IMR-90 (cell line): Measurements from ENCODE around the gene RAD23B. TPM values are rescaled to one million over a fixed set of nuclear protein-coding genes. Genes with fewer than 3 reads are reported as not detected.

Source experiments
- ATAC-seq: fragments of 200-7000 bp; cut with Tn5 transposase; 2 replicates; pipeline ENCODE4 v1.9.1; 2020; ENCODE audit warnings: low read depth, mild to moderate bottlenecking, moderate library complexity
- BruUV-seq: library from RNA; stranded (reverse); fragments of 400-500 nt; replicated peaks from 2 replicates; lab custom pipeline; 2021; lab: Mats Ljungman, UMichigan
- CTCF ChIA-PET: fragments of 300-600 bp; formaldehyde crosslinking; extraction: SDS; loops from one replicate; lab custom pipeline; 2021; ENCODE audit warnings: antibody characterized with exemption; lab: Yijun Ruan, JAX
- POLR2A ChIA-PET: fragments of 300-600 bp; sonication (Branson Sonifier 250); formaldehyde crosslinking; loops from one replicate; lab custom pipeline; 2022; ENCODE audit warnings: antibody characterized with exemption; ENCODE audit not compliant: unreplicated experiment; lab: Charles Lee
- DNase-seq: peaks from one replicate; pipeline ENCODE4 v3.0.0; 2013
- H2AFZ ChIP-seq: replicated peaks from 2 replicates; pipeline ENCODE3; 2013; ENCODE audit warnings: low read length, mild to moderate bottlenecking; ENCODE audit not compliant: poor library complexity
- H2AK5ac ChIP-seq: 2 replicates; pipeline ENCODE4 v1.6.1; 2013; ENCODE audit warnings: low read depth, low read length, inconsistent platforms
- H2AK9ac ChIP-seq: replicated peaks from 2 replicates; pipeline ENCODE3; 2013; ENCODE audit warnings: mild to moderate bottlenecking, low read depth, low read length, moderate library complexity; ENCODE audit not compliant: poor library complexity
- H2BK120ac ChIP-seq: 2 replicates; pipeline ENCODE4 v1.6.1; 2013; ENCODE audit warnings: low read depth, low read length, inconsistent platforms
- H2BK15ac ChIP-seq: 3 replicates; pipeline ENCODE4 v1.6.1; 2013; ENCODE audit warnings: low read depth, low read length, inconsistent platforms
- H2BK20ac ChIP-seq: 2 replicates; pipeline ENCODE4 v1.6.1; 2013; ENCODE audit warnings: low read depth, mild to moderate bottlenecking, inconsistent platforms, low read length, moderate library complexity
- H2BK5ac ChIP-seq: 2 replicates; pipeline ENCODE4 v1.6.1; 2013; ENCODE audit warnings: mild to moderate bottlenecking, low read depth, low read length, inconsistent platforms; ENCODE audit not compliant: poor library complexity, severe bottlenecking
- H3K14ac ChIP-seq: replicated peaks from 2 replicates; pipeline ENCODE4 v1.6.1; 2013; ENCODE audit warnings: low read depth, low read length, inconsistent platforms
- H3K18ac ChIP-seq: 2 replicates; pipeline ENCODE4 v1.6.1; 2013; ENCODE audit warnings: low read depth, low read length, control low read depth
- H3K23ac ChIP-seq: 2 replicates; pipeline ENCODE4 v1.6.1; 2013; ENCODE audit warnings: low read depth, low read length, inconsistent platforms
- H3K27ac ChIP-seq: 2 replicates; pipeline ENCODE4 v1.5.1; 2013; ENCODE audit warnings: mild to moderate bottlenecking, control low read depth, low read length; ENCODE audit not compliant: insufficient read depth
- H3K27me3 ChIP-seq: 2 replicates; pipeline ENCODE4 v1.6.1; 2013; ENCODE audit warnings: low read length; ENCODE audit not compliant: control insufficient read depth, insufficient read depth
- H3K36me3 ChIP-seq: 2 replicates; pipeline ENCODE4 v1.6.1; 2013; ENCODE audit warnings: low read length, mixed read lengths; ENCODE audit not compliant: control insufficient read depth, insufficient read depth
- H3K4ac ChIP-seq: 2 replicates; pipeline ENCODE4 v1.6.1; 2013; ENCODE audit warnings: low read depth, low read length, inconsistent platforms
- H3K4me1 ChIP-seq: 2 replicates; pipeline ENCODE4 v1.6.1; 2013; ENCODE audit warnings: low read length, mixed read lengths; ENCODE audit not compliant: control insufficient read depth, insufficient read depth
- H3K4me2 ChIP-seq: 2 replicates; pipeline ENCODE4 v1.6.1; 2013; ENCODE audit warnings: low read depth, mild to moderate bottlenecking, control low read depth, low read length, moderate library complexity
- H3K4me3 ChIP-seq: 2 replicates; pipeline ENCODE4 v1.5.1; 2013; ENCODE audit warnings: low read depth, mild to moderate bottlenecking, control low read depth, low read length, moderate library complexity; ENCODE audit not compliant: insufficient read depth
- H3K56ac ChIP-seq: 2 replicates; pipeline ENCODE4 v1.6.1; 2013; ENCODE audit warnings: low read length, inconsistent platforms; ENCODE audit not compliant: insufficient read depth; ENCODE audit errors: extremely low read depth
- H3K79me1 ChIP-seq, 2 experiments: 2 replicates each; pipeline ENCODE4 v1.6.1; 2013; ENCODE audit warnings: low read length in 2 of 2, inconsistent platforms in 1 of 2, low read depth in 1 of 2
- H3K9ac ChIP-seq: 2 replicates; pipeline ENCODE4 v1.6.1; 2013; ENCODE audit warnings: low read depth, low read length, control low read depth
- H3K9me1 ChIP-seq: 2 replicates; pipeline ENCODE4 v1.6.1; 2013; ENCODE audit warnings: low read length, inconsistent platforms; ENCODE audit not compliant: insufficient read depth
- H3K9me3 ChIP-seq: 2 replicates; pipeline ENCODE4 v1.6.1; 2013; ENCODE audit warnings: low read length; ENCODE audit not compliant: control insufficient read depth, insufficient read depth
- H4K20me1 ChIP-seq: 2 replicates; pipeline ENCODE4 v1.6.1; 2013; ENCODE audit warnings: low read length, inconsistent platforms; ENCODE audit not compliant: insufficient read depth
- H4K5ac ChIP-seq: 2 replicates; pipeline ENCODE4 v1.6.1; 2013; ENCODE audit warnings: mild to moderate bottlenecking, low read depth, low read length, control low read depth
- H4K8ac ChIP-seq, 2 experiments: 2 replicates each; pipeline ENCODE4 v1.6.1; 2013; ENCODE audit warnings: low read depth in 2 of 2, low read length in 2 of 2, control low read depth in 1 of 2, inconsistent platforms in 1 of 2
- H4K91ac ChIP-seq: 2 replicates; pipeline ENCODE4 v1.6.1; 2013; ENCODE audit warnings: low read depth, low read length, inconsistent platforms; ENCODE audit not compliant: insufficient read depth
- CEBPB ChIP-seq: IDR thresholded peaks from 2 replicates; pipeline ENCODE4 v1.6.1; 2012; ENCODE audit warnings: low read depth, low read length, improper control_type of control experiment
- CHD1 ChIP-seq: IDR thresholded peaks from 2 replicates; pipeline ENCODE4 v1.6.1; 2012; ENCODE audit warnings: low read depth, low read length, improper control_type of control experiment
- ELK1 ChIP-seq: fragments of 150-350 bp; IDR thresholded peaks from 2 replicates; pipeline ENCODE4 v1.6.1; 2016; ENCODE audit warnings: low read depth, mild to moderate bottlenecking, low read length, moderate library complexity, borderline replicate concordance
- FOS ChIP-seq: fragments of 150-350 bp; IDR thresholded peaks from 2 replicates; pipeline ENCODE4 v1.6.1; 2016; ENCODE audit warnings: low read depth, low read length
- MAFK ChIP-seq: IDR thresholded peaks from 2 replicates; pipeline ENCODE4 v1.6.1; 2012; ENCODE audit warnings: low read depth, low read length, improper control_type of control experiment
- MXI1 ChIP-seq: IDR thresholded peaks from 2 replicates; pipeline ENCODE4 v1.6.1; 2012; ENCODE audit warnings: low read depth, mild to moderate bottlenecking, low read length, moderate library complexity, borderline replicate concordance
- POLR2A ChIP-seq: IDR thresholded peaks from 2 replicates; pipeline ENCODE4 v1.6.1; 2012; ENCODE audit warnings: mild to moderate bottlenecking, low read depth, low read length
- RCOR1 ChIP-seq: IDR thresholded peaks from 2 replicates; pipeline ENCODE4 v1.6.1; 2012; ENCODE audit warnings: mild to moderate bottlenecking, low read length, improper control_type of control experiment; ENCODE audit not compliant: insufficient replicate concordance
- SMC3 ChIP-seq: fragments of 150-350 bp; IDR thresholded peaks from 2 replicates; pipeline ENCODE4 v1.6.1; 2016; ENCODE audit warnings: low read depth, mild to moderate bottlenecking, antibody characterized with exemption, low read length, moderate library complexity
- USF2 ChIP-seq: fragments of 150-350 bp; IDR thresholded peaks from 2 replicates; pipeline ENCODE4 v1.6.1; 2017; ENCODE audit warnings: mild to moderate bottlenecking, antibody characterized with exemption, low read length, low read depth
- WGBS, 2 experiments: methylation state at CpG; one replicate each; pipeline versions ENCODE4 v1.1.5 to v1.1.7; 2013; ENCODE audit warnings: missing lambda C conversion rate in 2 of 2; ENCODE audit not compliant: insufficient read length in 1 of 2; ENCODE audit errors: extremely low coverage in 2 of 2; 5-methylcytosine and 5-hydroxymethylcytosine counted together
- dilution Hi-C: fragments of 300-500 bp; cut with HindIII; formaldehyde crosslinking; loops from one replicate; pipeline ENCODE4 v1.14.3; 2018; ENCODE audit warnings: low sequenced_read_pairs; ENCODE audit not compliant: unreplicated experiment
- in situ Hi-C: fragments of 300-500 bp; cut with MboI; formaldehyde crosslinking; loops from 3 replicates; pipeline ENCODE4 v1.14.3; 2019; ENCODE audit warnings: low sequenced_read_pairs, inconsistent platforms, mixed read lengths
- intact Hi-C: fragments of 100-400 bp; cut with micrococcal nuclease; formaldehyde crosslinking; loops from 2 replicates; pipeline ENCODE4 v1.10.0; 2022
- polyA plus RNA-seq, 3 experiments: library from polyadenylated mRNA; depleted of rRNA; stranded (reverse); fragments of >200 nt; gene quantifications; 2 replicates each; pipeline ENCODE4 v1.2.3, GENCODE V29; 2012; ENCODE audit warnings: low replicate concordance in 1 of 3
- total RNA-seq: library from RNA; depleted of rRNA; stranded (reverse); fragments of >200 nt; gene quantifications from 2 replicates; pipeline ENCODE4 v1.2.3, GENCODE V29; 2012

RAD23B gene
- total and polyA plus RNA-seq, 2 of the 4 experiments (the other 2 are of a cell fraction): 126 to 148 TPM

DNA sequence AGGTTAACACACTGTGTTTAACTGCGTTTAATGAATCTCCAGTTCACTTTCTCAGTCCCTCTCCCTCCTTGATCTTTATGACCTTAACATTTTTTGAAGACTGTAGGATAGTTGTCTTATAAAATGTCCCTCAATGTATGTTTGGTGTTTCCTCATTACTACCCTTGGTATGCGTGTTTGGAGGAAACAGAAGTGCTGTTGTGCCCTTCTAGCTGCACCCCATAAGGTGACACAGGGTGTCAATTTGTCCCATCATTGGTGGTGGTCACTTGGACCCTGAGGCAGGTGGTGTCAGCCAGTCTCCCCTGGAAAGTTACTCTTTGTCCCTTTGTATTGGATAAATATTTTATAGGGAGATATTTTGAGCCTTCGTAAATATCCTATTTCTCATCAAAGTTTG lies 52.3 kb downstream of the RAD23B start:
- no peak for TF ChIP-seq MAFK
- no peak for TF ChIP-seq FOS
- no peak for TF ChIP-seq USF2
- TF ChIP-seq POLR2A: no peak
- no peak for TF ChIP-seq ELK1
- no peak for TF ChIP-seq RCOR1
- no peak for TF ChIP-seq CEBPB
- no peak for TF ChIP-seq SMC3
- TF ChIP-seq CHD1: no peak
- TF ChIP-seq MXI1: no peak
- DNase-seq (no peak), ATAC-seq (no peak)
- no peak overlapping the region for H4K8ac ChIP-seq
- H4K5ac ChIP-seq: no peak overlapping the region
- no peak overlapping the region for H3K4me2 ChIP-seq
- peaks cover 44% of the 10 kb centered on the region for H3K36me3 ChIP-seq
- H3K23ac ChIP-seq: 0 out of 2 replicates have a peak overlapping the region, but pooled peaks have one; percentile 38
- H3K9ac ChIP-seq: no peak overlapping the region
- H3K4ac ChIP-seq: no peak overlapping the region
- no TSS peak for BruUV-seq
- no peak overlapping the region for H3K4me3 ChIP-seq
- ChIA-PET POLR2A (no interaction called here), CTCF (no interaction called here)
- peaks cover 20% of the 10 kb centered on the region; the same call in 1 of the 2 replicates for H4K20me1 ChIP-seq
- no peak overlapping the region for H2AK5ac ChIP-seq
- peaks cover 8 to 56% of the 10 kb centered on the region in 2 experiments for H3K79me1 ChIP-seq
- H3K56ac ChIP-seq: no peak overlapping the region
- H3K27ac ChIP-seq: no peak overlapping the region
- H3K27me3 ChIP-seq: no peaks in the 10 kb centered on the region
- H2BK5ac ChIP-seq: no peak overlapping the region
- in situ Hi-C loops (no loop called here), intact Hi-C loops (no loop called here), dilution Hi-C loops (no loop called here)
- no peak overlapping the region for H4K91ac ChIP-seq
- no CpG with 5 or more reads among the region's 3 CpGs for WGBS, 2 experiments
- H3K9me3 ChIP-seq: no peaks in the 10 kb centered on the region
- H2AFZ ChIP-seq: no peak overlapping the region
- no peak overlapping the region for H2BK15ac ChIP-seq
- H3K14ac ChIP-seq: no peak overlapping the region
- no peak overlapping the region for H2AK9ac ChIP-seq
- no peak overlapping the region for H2BK120ac ChIP-seq
- peaks cover 11% of the 10 kb centered on the region; the same call in 1 of the 2 replicates for H3K9me1 ChIP-seq
- H3K4me1 ChIP-seq: peaks cover 3% of the 10 kb centered on the region; the same call in 1 of the 2 replicates
- no peak overlapping the region for H2BK20ac ChIP-seq
- H3K18ac ChIP-seq: no peak overlapping the region
